Left renal cortex interstitium (tissue), 4 donors: ENCODE measurements around the gene WDFY4. TPM values are rescaled to one million over a fixed set of nuclear protein-coding genes. Genes with fewer than 3 reads are reported as not detected.

Source experiments
- DNase-seq, 4 donors: peaks; one replicate each; pipeline ENCODE4 v3.0.0-alpha.2; 2013; ENCODE audit warnings: low read depth in 4 of 4, low spot score in 2 of 4, missing footprints in 1 of 4
- polyA plus RNA-seq, 4 donors: library from polyadenylated mRNA; unstranded; fragments of 120-200 nt; gene quantifications; one replicate each; pipeline ENCODE4 v1.2.1, GENCODE V29; 2013; ENCODE audit not compliant: insufficient read length in 4 of 4

The WDFY4 gene
- polyA plus RNA-seq, 4 donors = 1.5 to 3.0 (median 2.0) TPM

- DNase-seq = no peak
Measured at GRCh38 chr10:48767373-48768143, 82.9 kb downstream of the WDFY4 start.

DNA sequence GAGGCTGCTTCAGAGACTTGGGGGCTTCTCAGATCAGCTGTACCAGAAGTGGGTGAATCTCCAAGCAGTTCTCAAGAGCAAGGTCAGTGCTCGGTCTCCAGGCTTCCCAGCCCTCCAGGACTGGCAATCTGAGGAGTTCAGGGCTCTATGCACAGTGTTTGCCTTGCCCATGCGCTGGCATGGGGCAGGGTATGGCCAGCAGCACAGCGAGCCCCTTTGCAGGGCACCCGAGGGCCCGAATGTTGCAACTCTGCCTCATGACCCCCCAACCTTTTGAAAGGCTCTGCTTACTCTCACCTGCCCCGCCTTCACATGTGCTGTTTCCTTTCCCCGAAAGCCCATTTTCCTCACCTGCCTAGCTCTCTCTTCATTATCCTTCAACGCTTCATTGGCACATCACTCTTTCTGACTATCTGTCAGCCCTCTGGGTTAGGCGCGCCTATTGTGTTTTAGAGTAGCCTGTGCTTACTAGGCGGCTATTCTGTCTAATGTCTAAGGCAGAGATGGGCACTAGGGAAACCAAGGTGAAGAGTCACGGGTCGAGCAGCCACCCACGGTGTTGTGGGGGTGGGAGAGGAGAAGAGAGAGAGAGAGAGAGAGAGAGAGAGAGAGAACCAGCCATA lies 83.6 kb downstream of the WDFY4 start:
- DNase-seq = no peak

DNA sequence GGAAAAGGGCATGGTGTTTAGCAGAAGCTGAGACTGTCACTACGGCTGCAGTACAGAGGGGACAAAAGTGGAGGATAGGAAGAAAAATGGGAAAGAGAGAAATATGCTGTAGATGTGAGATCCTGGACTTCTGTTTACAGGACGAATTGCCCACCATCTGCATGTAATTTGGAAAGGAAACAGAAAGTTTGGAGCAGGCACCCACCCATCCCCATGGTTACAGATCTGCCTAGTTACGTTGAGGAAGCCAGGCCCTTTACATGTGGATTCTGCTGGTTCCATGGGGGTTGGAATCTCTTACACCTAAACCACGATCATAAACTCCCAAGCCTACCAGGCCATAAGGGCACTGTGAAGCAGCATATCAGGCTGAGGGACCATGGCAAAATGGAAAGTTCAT lies 84.3 kb downstream of the WDFY4 start:
- no peak for DNase-seq

DNA sequence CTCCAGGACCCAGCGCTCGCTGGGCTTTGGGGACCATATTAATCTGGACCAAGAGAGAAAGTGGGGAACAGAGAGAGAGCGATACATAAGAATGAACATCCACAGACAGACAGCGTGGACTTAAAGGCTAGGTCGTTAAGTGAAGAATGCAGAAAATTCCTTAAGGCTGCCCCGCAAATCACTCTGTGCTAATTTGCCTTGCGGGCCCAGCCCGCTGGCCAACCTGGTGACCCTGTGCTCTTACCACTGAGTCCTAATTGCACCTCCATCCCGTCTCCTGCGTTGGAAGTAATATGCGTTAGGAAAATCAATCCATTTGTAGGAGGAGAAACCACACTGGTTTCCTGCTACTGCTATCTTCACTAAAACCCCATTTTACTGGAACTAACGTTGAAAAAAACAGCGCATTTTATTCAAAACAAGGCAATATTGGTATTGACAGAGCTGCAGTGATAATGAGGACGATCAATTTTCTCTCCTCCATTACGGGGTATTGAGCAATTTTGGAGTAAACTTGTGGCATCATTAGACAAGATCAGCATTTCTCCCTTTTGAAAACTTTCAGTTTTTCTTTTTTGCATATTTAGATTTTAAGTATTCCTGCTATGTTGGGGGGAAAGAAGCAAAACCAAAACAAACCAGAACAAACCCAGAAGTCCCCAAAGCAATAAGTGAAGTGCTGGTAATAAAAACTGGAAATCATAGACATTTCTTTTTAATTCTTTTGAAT lies 85.2 kb downstream of the WDFY4 start:
- DNase-seq = no peak

DNA sequence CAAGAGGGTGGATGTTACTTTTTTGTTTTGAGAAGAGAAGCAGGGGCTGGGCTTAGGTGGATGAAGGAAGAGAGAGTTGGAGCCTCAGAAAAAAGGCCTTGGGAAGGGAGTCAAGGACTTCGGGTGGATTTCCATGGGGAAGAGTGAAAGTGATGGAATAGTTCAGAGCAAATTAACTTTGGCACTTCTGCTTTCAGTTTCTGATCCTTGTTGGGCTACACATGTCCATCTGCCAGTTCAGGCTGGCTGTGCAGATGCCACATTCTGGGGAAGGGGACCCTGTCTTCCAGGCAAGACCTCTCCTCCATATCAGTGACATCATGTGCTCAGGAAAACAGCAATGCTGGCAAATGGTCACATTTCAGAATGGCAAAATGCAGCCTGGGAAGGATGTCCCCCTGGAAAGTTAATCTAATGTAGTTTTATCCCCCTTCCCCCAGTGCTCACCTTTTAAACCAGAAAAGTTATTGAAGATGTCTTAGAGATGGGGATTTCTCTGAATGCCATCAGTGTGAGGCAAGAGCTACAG lies 86.0 kb downstream of the WDFY4 start:
- DNase-seq = no peak

GRCh38 chr10:48771234-48771633 lies 86.6 kb downstream of the WDFY4 start:
- DNase-seq = no peak

DNA sequence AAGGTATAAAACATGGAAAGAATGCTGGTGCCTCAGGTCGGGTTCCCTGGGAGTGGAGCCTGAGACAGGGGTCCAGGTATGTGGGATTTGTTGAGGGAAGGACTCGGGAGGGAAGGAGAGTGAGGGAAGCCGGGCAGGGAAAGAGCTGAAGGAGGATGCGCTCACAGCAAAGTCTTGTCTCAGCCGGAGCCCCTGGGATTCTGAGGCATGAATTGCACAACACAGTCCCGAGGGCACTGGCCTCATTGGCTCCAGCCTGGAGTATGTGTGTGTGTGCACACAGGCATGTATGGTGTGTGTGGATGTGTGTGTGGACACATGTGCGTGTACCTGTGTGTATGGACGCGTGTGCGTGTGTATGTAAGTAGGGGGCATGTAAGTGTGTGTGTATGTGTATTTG lies 87.4 kb downstream of the WDFY4 start:
- no peak for DNase-seq

DNA sequence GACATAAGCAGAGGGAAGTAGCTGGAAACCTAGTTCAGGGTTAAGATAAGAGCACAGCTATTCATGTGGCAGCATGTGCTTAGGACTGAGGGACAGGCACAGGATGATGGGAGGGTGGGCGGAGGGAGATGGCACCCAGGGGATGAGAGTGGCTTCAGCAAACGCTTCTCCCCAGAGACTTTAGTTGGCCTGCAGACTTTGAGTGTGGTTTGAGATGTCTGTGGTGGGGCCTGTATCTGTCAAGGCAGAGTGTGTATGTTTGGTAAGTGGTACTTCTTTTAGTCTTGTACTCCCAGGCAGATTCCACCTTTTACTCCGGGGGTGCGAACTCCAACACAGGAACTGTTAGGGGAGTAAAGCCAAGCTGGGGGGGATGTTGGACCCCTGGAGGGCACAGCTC lies 88.9 kb downstream of the WDFY4 start:
- DNase-seq = no peak

- DNase-seq = no peak
Measured at GRCh38 chr10:48774416-48775205, 89.9 kb downstream of the WDFY4 start.

DNA sequence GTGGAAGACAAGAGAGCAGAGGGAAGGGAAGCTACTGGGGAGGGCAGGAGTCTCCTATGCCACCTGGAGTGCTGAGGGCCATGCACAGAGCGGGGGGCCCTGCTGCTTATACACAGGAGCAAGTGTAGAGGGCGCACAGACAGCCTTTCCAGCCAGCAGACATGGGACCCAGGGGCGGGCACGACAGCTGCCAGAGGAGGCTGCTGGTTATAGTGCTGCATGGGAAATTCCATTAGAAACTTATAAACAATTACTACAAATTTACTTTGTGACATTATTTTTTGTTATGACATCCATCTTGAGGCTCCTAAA lies 90.5 kb downstream of the WDFY4 start:
- DNase-seq = no peak

- DNase-seq = no peak
Measured at GRCh38 chr10:48776005-48776522, 91.4 kb downstream of the WDFY4 start.

- DNase-seq = no peak
Measured at GRCh38 chr10:48776528-48776927, 91.9 kb downstream of the WDFY4 start.

- DNase-seq = no peak
Measured at GRCh38 chr10:48777110-48777509, 92.4 kb downstream of the WDFY4 start.

DNA sequence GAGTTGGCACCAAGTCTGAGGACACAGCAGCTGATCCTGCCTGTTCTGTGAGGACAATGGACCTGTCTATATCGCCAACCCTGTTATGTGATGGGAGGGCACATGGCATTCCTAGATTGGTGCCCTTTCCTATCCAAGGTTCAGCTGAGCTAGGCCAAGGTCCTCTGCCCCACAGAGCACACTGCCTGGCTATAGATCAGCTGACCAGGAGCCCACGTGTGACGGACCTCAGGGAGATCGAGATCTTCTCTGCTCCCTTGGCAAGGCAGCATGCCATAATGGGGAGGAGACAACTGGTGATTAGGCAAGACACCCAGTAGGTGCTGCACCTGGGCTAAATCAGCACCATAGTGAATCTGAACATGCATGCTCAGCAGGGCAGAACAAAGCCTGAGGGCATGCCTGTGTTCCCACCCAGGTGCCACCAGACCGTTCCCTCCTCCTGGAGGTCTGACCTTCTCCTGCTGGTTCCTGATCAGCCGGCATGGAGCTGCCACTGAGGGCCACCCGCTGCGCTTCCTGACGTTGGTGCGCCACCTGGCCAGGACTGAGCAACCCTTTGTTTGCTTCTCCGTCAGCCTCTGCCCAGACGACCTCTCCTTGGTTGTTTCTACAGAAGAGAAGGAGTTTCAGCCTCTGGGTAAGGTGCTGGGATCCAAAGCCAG lies 93.7 kb downstream of the WDFY4 start:
- no peak for DNase-seq

- no peak for DNase-seq
Measured at GRCh38 chr10:48779077-48779476, 94.4 kb downstream of the WDFY4 start.

- DNase-seq = no peak
Measured at GRCh38 chr10:48779546-48780152, 95.0 kb downstream of the WDFY4 start.

- DNase-seq = no peak
Measured at GRCh38 chr10:48780341-48780740, 95.7 kb downstream of the WDFY4 start.

DNA sequence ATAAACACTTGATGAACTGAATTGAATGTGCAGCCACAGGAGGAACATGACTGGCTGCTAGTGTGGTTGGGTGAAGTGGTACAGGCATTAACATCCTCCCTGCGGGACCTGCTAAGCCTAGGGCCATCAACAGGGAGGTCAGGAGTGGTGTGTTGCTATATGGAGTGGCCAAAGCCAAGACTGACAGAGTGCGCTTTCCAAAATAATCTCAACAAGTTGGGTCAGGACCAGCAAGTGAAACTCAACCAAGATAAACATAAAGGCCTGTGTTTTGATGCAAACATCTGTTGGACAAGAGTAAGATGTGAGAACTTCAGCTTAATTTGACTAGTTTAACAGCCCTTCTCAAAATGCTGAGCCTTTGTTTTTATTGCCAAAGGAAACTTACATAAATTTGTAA lies 97.7 kb downstream of the WDFY4 start:
- no peak for DNase-seq

- no peak for DNase-seq
Measured at GRCh38 chr10:48784031-48784430, 99.4 kb downstream of the WDFY4 start.

DNA sequence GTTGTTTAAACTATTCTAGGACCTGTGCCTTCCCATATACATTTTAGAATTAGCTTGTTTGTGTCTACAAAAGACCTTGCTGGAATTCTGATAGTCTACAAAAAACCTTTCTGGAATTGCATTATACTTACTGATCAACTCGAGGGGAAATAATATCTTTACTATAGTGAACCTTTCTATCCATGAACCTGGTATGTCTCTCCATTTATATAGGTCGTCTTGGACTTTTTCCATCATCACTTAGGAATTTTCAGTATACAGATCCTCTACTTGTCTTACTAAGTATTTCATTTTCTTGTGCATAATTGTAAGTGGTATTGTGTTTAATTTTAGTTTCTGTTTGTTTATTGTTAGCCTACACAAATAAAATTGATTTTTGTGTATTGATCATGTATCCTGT lies 101.1 kb downstream of the WDFY4 start:
- no peak for DNase-seq
